HEK293T (cell line): Measurements from ENCODE around the gene GINS2.

Experiments
- CTCF ChIA-PET: fragments of 350-600 bp; formaldehyde crosslinking; extraction: SDS; loops from one replicate; lab custom pipeline; 2021; ENCODE audit warnings: antibody characterized with exemption, inconsistent platforms; lab: Yijun Ruan, JAX
- POLR2A ChIA-PET: fragments of 350-600 bp; formaldehyde crosslinking; extraction: SDS; loops from one replicate; lab custom pipeline; 2020; ENCODE audit warnings: antibody characterized with exemption, inconsistent platforms; lab: Yijun Ruan, JAX
- DNase-seq: peaks from one replicate; pipeline ENCODE4 v3.0.0; 2012; ENCODE audit warnings: mixed read lengths; ENCODE audit errors: extremely low spot score
- ARNT ChIP-seq: fragments of 450-650 bp; IDR thresholded peaks from 2 replicates; pipeline ENCODE4 v1.6.1; 2017; ENCODE audit warnings: mild to moderate bottlenecking
- BHLHE40 ChIP-seq: fragments of 450-650 bp; IDR thresholded peaks from 2 replicates; pipeline ENCODE4 v1.6.1; 2016; ENCODE audit warnings: mild to moderate bottlenecking, moderate library complexity, borderline replicate concordance
- CTBP1 ChIP-seq: fragments of 450-650 bp; IDR thresholded peaks from 2 replicates; pipeline ENCODE4 v1.6.1; 2016; ENCODE audit warnings: borderline replicate concordance
- ELF4 ChIP-seq: fragments of 450-650 bp; IDR thresholded peaks from 2 replicates; pipeline ENCODE4 v1.6.1; 2017; ENCODE audit warnings: antibody characterized with exemption
- FOXA1 ChIP-seq: fragments of 450-650 bp; IDR thresholded peaks from 2 replicates; pipeline ENCODE4 v1.6.1; 2016; ENCODE audit warnings: mild to moderate bottlenecking
- FOXK2 ChIP-seq: fragments of 450-650 bp; IDR thresholded peaks from 2 replicates; pipeline ENCODE4 v1.6.1; 2016; ENCODE audit warnings: mild to moderate bottlenecking
- FOXM1 ChIP-seq: fragments of 450-650 bp; IDR thresholded peaks from 2 replicates; pipeline ENCODE4 v1.6.1; 2017; ENCODE audit warnings: mild to moderate bottlenecking, borderline replicate concordance
- HDGF ChIP-seq: fragments of 450-650 bp; IDR thresholded peaks from 2 replicates; pipeline ENCODE4 v1.6.1; 2017; ENCODE audit warnings: antibody characterized with exemption, borderline replicate concordance
- L3MBTL2 ChIP-seq: fragments of 450-650 bp; conservative IDR thresholded peaks from 2 replicates; pipeline ENCODE4 v1.6.1; 2016; ENCODE audit warnings: mild to moderate bottlenecking
- LEF1 ChIP-seq: fragments of 450-650 bp; IDR thresholded peaks from 2 replicates; pipeline ENCODE4 v1.6.1; 2017; ENCODE audit warnings: mild to moderate bottlenecking, borderline replicate concordance
- NFRKB ChIP-seq: fragments of 450-650 bp; IDR thresholded peaks from 2 replicates; pipeline ENCODE4 v1.6.1; 2016; ENCODE audit warnings: mild to moderate bottlenecking, moderate library complexity
- PKNOX1 ChIP-seq: fragments of 450-650 bp; IDR thresholded peaks from 2 replicates; pipeline ENCODE4 v1.6.1; 2016
- SP1 ChIP-seq: fragments of 450-650 bp; IDR thresholded peaks from 2 replicates; pipeline ENCODE4 v1.6.1; 2017
- SUZ12 ChIP-seq: fragments of 450-650 bp; IDR thresholded peaks from 2 replicates; pipeline ENCODE4 v1.6.1; 2016; ENCODE audit warnings: mild to moderate bottlenecking
- TARDBP ChIP-seq: fragments of 450-650 bp; IDR thresholded peaks from 2 replicates; pipeline ENCODE4 v1.6.1; 2016
- ZNF384 ChIP-seq: fragments of 450-650 bp; IDR thresholded peaks from 2 replicates; pipeline ENCODE4 v1.6.1; 2016

The GINS2 gene

DNA sequence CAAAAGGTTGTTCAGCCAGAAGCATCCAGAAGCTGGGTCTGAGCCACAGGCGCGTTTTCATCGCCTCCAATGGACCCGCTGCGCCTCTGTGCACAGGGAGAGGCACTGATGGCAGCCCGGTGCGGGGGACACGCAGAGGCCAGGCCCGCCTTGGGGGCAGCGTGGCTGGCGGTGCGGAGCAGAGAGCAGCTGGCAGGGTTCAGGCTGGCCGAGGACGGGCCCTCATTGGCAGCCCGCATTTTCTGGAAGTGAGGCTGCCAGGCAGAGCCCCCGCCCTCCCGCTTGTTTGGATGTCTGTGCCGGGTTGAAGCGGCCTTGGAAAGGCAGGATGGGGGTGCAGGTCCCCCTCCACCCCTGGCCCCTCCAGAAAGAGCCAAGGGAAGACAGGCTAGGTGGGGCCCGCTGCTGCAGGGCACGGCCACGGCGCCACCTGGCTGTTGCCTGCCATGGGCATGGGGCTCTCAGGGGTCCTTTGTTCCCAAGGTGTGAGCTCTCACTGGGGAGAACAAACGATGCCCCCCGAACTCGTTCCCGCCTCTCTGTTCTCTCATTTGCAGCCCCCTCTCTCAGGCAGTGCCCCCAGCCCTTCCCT lies 56.9 kb downstream of the GINS2 start:
- ChIA-PET CTCF (no interaction called here), POLR2A (no interaction called here)
- TF ChIP-seq NFRKB, result no peak
- TF ChIP-seq PKNOX1, result no peak
- TF ChIP-seq SUZ12, result no peak
- TF ChIP-seq TARDBP, result no peak
- TF ChIP-seq SP1, result no peak

DNA sequence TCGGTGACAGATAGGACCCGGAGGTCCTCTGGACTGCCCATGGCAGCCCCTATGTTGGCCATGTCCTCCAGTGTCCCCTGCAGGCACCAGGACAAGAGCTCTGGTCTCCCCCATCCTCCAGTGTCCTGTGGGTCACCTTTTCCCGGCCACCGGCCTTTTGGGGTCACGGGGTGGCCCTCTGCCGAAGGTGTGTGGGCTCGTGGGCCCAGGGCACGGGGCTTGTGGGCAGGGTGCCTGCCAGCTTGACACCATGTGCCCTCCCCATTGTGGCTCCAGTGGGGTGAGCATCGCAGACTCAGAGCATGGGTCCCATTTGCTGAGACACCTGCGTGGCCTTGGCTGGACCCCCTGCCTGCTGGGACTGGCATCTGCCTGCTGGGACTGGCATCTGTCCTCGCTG lies 57.5 kb downstream of the GINS2 start:
- DNase-seq, result no peak
- ChIA-PET CTCF (interaction anchor here (1.8 kb wide), 1 partner anchor 16 kb away, joined by 7 read pairs; no protein-coding TSS in a partner anchor), POLR2A (no interaction called here)
- TF ChIP-seq CTBP1 (no peak), ELF4 (no peak), ARNT (no peak), HDGF (no peak), ZNF384 (no peak), FOXM1 (no peak), SUZ12 (no peak), FOXA1 (no peak), SP1 (no peak), PKNOX1 (no peak), BHLHE40 (no peak), NFRKB (no peak), FOXK2 (no peak), LEF1 (no peak)

More for the DNA sequence above, 56.9 kb downstream of the GINS2 start:
- no peak for DNase-seq

GRCh38 chr16:85629853-85630252 lies 58.9 kb downstream of the GINS2 start:
- CTCF ChIA-PET, result interaction anchor here (0.6 to 1.8 kb wide), 2 partner anchors 14 to 258 kb away, joined by 6 to 7 read pairs; no protein-coding TSS in a partner anchor
- TF ChIP-seq FOXM1 (no peak), HDGF (no peak), CTBP1 (no peak), SUZ12 (no peak)
- no peak for DNase-seq
- POLR2A ChIA-PET, result interaction anchor here (0.9 kb wide), 1 partner anchor 16 kb away, joined by 3 read pairs; no protein-coding TSS in a partner anchor

DNA sequence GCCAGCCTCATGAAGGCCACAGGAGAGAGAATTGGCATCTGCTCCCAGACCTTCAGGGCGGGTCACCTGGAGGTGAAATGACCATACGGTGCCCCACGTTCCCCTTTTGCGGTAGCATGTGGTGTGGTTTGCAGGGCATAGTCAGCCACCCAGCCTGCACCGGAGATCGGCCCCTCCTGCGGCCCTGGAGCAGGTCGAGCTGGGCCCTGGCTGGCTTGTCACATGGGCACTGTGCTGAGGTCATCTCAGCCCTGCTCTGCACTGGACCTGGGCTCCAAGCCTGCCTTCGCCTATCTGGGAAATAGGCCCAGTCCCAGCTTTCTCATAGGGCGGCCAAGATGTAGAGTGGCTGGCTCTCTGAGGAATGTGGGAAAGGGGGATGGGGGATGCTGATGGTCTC lies 59.4 kb downstream of the GINS2 start:
- TF ChIP-seq FOXA1, result no peak
- TF ChIP-seq FOXM1, result no peak
- TF ChIP-seq CTBP1, result no peak
- no peak for TF ChIP-seq SUZ12
- no peak for TF ChIP-seq ZNF384
- TF ChIP-seq PKNOX1, result no peak
- no peak for TF ChIP-seq HDGF
- TF ChIP-seq ARNT, result no peak
- no peak for TF ChIP-seq TARDBP
- no peak for TF ChIP-seq L3MBTL2
- TF ChIP-seq ELF4, result no peak
- no peak for TF ChIP-seq BHLHE40
- no peak for TF ChIP-seq FOXK2
- TF ChIP-seq SP1, result no peak
- TF ChIP-seq NFRKB, result no peak
- no peak for TF ChIP-seq LEF1
- ChIA-PET CTCF (interaction anchor here (1.8 kb wide), 1 partner anchor 14 kb away, joined by 7 read pairs; no protein-coding TSS in a partner anchor), POLR2A (interaction anchor here (0.9 kb wide), 1 partner anchor 15 kb away, joined by 3 read pairs; no protein-coding TSS in a partner anchor)
- no peak for DNase-seq

- ChIA-PET CTCF (interaction anchor here (1.0 kb wide), 1 partner anchor 13 kb away, joined by 6 read pairs; no protein-coding TSS in a partner anchor), POLR2A (no interaction called here)
- no peak for DNase-seq
- TF ChIP-seq BHLHE40, result no peak
- no peak for TF ChIP-seq FOXM1
- TF ChIP-seq ZNF384, result no peak
- TF ChIP-seq NFRKB, result no peak
- no peak for TF ChIP-seq SP1
- TF ChIP-seq SUZ12, result no peak
- TF ChIP-seq LEF1, result no peak
- TF ChIP-seq CTBP1, result no peak
Observed at GRCh38 chr16:85628645-85629044, 60.1 kb downstream of the GINS2 start.

GRCh38 chr16:85628265-85628556 lies 60.5 kb downstream of the GINS2 start:
- DNase-seq, result no peak
- ChIA-PET CTCF (interaction anchor here (1.0 kb wide), 1 partner anchor 12 kb away, joined by 6 read pairs; no protein-coding TSS in a partner anchor), POLR2A (no interaction called here)
- TF ChIP-seq FOXK2, result no peak
- no peak for TF ChIP-seq L3MBTL2
- no peak for TF ChIP-seq TARDBP
- TF ChIP-seq NFRKB, result no peak
- TF ChIP-seq FOXA1, result no peak
- TF ChIP-seq SP1, result no peak
- TF ChIP-seq SUZ12, result no peak
- no peak for TF ChIP-seq CTBP1
- no peak for TF ChIP-seq ARNT
- TF ChIP-seq LEF1, result no peak
- TF ChIP-seq BHLHE40, result no peak
- TF ChIP-seq FOXM1, result no peak
- TF ChIP-seq HDGF, result no peak
- no peak for TF ChIP-seq PKNOX1
- no peak for TF ChIP-seq ZNF384
